Measurements from ENCODE around the gene PGAM1. TPM values are rescaled to one million over a fixed set of nuclear protein-coding genes. Genes with fewer than 3 reads are reported as not detected.

PGAM1 gene
- total and polyA plus RNA-seq, 2 experiments from 2014 or later = 204 to 254 TPM

DNA sequence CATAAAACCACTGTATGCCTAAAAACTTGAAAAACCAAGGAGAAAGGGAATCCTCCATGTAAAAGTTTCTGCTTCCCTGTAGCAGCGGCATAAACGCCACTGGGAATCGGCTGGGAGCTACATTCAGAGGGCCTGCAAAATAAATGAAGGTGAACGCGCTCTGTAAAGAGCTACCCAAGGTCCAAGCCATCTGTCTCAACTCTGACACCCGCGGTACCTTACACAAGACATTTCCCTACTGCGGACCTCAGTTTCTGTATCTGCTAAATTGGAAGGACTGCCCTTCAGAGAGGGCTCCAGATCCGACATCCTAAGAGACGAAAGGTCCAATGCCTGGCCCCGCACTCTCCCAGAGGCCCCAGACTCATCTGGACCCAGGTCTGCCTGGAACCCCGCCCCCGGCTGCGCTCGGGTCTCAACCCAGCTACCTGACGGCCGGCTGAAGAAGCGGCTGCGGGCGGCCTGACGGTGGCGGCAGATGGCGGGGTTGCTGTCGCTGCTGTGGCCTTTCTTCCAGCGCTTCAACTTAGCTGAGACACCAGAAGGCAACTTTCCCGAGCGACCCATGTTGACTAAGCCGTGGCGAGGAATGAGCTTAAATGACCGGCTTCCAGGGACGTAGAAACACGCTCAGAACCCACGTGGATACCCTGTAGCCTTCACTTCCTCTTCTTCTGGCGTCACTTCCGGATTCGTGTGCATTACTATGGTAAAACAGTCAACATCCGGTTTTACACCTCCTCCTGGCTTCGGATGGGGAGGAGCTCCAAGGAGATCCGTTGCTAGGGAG is 25.1 kb upstream of the PGAM1 start, which contains the start of gene RRP12:
TSS of gene RRP12 (minus strand) at position 676 of the 790 bp plus-strand sequence. CDS start at position 567, 109 bp downstream.
- H3K27ac ChIP-seq = peak within 1 kb of the TSS; percentile 78
- no peaks in the 10 kb centered on the region for H3K9me3 ChIP-seq (ENCODE audit: low read depth)
- H3K79me2 ChIP-seq = peaks cover 9% of the 10 kb centered on the region
- no peaks in the 10 kb centered on the region for H3K9me2 ChIP-seq (replicated peaks; ENCODE audit: insufficient read depth)
- H3K4me2 ChIP-seq = peak within 1 kb of the TSS; percentile 86
- H3K4me1 ChIP-seq (ENCODE audit: insufficient read depth) = no peaks in the 10 kb centered on the region
- peak within 1 kb of the TSS; percentile 60 for H3K4me3 ChIP-seq
- H2AFZ ChIP-seq = peak within 1 kb of the TSS; percentile 45
- 2% methylated on average over 39 of the region's 39 CpGs for WGBS (ENCODE audit: low lambda C conversion rate, missing lambda C conversion rate)
- no peaks in the 10 kb centered on the region for H3K27me3 ChIP-seq
- peak; percentile 96 for DNase-seq (ENCODE audit: low spot score)
- no peaks in the 10 kb centered on the region for H3K36me3 ChIP-seq (replicated peaks; ENCODE audit: insufficient read depth, low read depth)
- no peaks in the 10 kb centered on the region for H4K20me1 ChIP-seq (ENCODE audit: insufficient read depth, poor library complexity, severe bottlenecking)
- no peak for TF ChIP-seq EZH2 (IDR thresholded peaks at IDR 0.05; ENCODE audit: borderline replicate concordance)
- TF ChIP-seq, protein P1, sequence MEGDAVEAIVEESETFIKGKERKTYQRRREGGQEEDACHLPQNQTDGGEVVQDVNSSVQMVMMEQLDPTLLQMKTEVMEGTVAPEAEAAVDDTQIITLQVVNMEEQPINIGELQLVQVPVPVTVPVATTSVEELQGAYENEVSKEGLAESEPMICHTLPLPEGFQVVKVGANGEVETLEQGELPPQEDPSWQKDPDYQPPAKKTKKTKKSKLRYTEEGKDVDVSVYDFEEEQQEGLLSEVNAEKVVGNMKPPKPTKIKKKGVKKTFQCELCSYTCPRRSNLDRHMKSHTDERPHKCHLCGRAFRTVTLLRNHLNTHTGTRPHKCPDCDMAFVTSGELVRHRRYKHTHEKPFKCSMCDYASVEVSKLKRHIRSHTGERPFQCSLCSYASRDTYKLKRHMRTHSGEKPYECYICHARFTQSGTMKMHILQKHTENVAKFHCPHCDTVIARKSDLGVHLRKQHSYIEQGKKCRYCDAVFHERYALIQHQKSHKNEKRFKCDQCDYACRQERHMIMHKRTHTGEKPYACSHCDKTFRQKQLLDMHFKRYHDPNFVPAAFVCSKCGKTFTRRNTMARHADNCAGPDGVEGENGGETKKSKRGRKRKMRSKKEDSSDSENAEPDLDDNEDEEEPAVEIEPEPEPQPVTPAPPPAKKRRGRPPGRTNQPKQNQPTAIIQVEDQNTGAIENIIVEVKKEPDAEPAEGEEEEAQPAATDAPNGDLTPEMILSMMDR (IDR thresholded peaks at IDR 0.05; ENCODE audit: poor library complexity) = peak; percentile 13
- TF ChIP-seq EZH2phosphoT487 (IDR thresholded peaks at IDR 0.05; ENCODE audit: low read depth, severe bottlenecking, unreplicated experiment) = no peak

DNA sequence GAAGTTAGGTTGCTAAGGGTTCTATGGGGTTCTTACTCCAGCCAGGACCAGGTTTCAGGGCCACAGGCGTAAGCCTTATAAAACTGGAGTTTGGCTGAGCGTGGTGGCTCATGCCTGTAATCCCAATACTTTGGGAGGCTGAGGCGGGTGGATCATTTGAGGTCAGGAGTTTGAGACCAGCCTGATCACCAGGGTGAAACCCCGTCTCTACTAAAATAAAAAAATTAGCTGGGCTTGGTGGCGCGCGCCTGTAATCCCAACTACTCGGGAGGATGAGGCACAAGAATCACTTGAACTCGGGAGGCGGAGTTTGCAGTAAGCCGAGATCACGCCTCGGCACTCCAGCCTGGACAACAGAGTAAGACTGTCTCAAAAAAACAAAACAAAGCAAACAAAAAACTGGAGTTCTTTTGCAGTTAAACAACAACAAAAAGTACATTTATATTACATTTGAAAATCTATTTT is 24.5 kb upstream of the PGAM1 start:
- peaks cover 9% of the 10 kb centered on the region for H3K79me2 ChIP-seq
- H3K4me3 ChIP-seq = no peak overlapping the region
- DNase-seq (ENCODE audit: low spot score) = no peak
- H3K9me3 ChIP-seq (ENCODE audit: low read depth) = no peaks in the 10 kb centered on the region
- no peaks in the 10 kb centered on the region for H3K27me3 ChIP-seq
- no peaks in the 10 kb centered on the region for H3K4me1 ChIP-seq (ENCODE audit: insufficient read depth)
- H3K4me2 ChIP-seq = peak overlapping the region; percentile 48
- H2AFZ ChIP-seq = peak overlapping the region; percentile 35
- H3K36me3 ChIP-seq (replicated peaks; ENCODE audit: insufficient read depth, low read depth) = no peaks in the 10 kb centered on the region
- no peaks in the 10 kb centered on the region for H3K9me2 ChIP-seq (replicated peaks; ENCODE audit: insufficient read depth)
- TF ChIP-seq EZH2phosphoT487 (IDR thresholded peaks at IDR 0.05; ENCODE audit: low read depth, severe bottlenecking, unreplicated experiment) (no peak), EZH2 (IDR thresholded peaks at IDR 0.05; ENCODE audit: borderline replicate concordance) (no peak)
- TF ChIP-seq, protein P1 (IDR thresholded peaks at IDR 0.05; ENCODE audit: poor library complexity) = no peak
- H3K27ac ChIP-seq = peak overlapping the region; percentile 23
- 72% methylated on average over 13 of the region's 13 CpGs for WGBS (ENCODE audit: low lambda C conversion rate, missing lambda C conversion rate)
- no peaks in the 10 kb centered on the region for H4K20me1 ChIP-seq (ENCODE audit: insufficient read depth, poor library complexity, severe bottlenecking)

DNA sequence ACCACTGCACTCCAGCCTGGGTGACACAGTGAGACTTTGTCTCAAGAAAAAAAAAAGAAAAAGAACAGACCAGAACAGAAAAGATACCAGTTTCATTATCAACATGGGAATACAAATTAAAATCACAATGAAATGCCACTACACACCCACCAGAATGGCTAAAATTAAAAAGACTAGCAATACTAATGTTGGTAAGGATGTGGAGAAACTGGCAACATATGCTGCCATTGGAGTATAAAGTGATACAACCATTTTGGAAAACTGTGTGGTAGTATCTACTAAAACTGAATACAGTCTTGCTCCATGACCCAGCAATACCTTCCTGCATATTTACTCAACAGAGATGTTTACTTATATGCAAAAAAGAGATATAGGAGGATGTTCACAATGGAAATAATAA is 21.9 kb upstream of the PGAM1 start:
- H3K36me3 ChIP-seq (replicated peaks; ENCODE audit: insufficient read depth, low read depth) = no peaks in the 10 kb centered on the region
- no peaks in the 10 kb centered on the region for H3K4me1 ChIP-seq (ENCODE audit: insufficient read depth)
- TF ChIP-seq EZH2 (IDR thresholded peaks at IDR 0.05; ENCODE audit: borderline replicate concordance) (no peak), EZH2phosphoT487 (IDR thresholded peaks at IDR 0.05; ENCODE audit: low read depth, severe bottlenecking, unreplicated experiment) (no peak)
- TF ChIP-seq, protein P1 (IDR thresholded peaks at IDR 0.05; ENCODE audit: poor library complexity) = no peak
- no peak overlapping the region for H2AFZ ChIP-seq
- no peaks in the 10 kb centered on the region for H3K27me3 ChIP-seq
- H3K27ac ChIP-seq = no peak overlapping the region
- H3K9me3 ChIP-seq (ENCODE audit: low read depth) = no peaks in the 10 kb centered on the region
- no peaks in the 10 kb centered on the region for H3K9me2 ChIP-seq (replicated peaks; ENCODE audit: insufficient read depth)
- H3K4me3 ChIP-seq = no peak overlapping the region
- H3K4me2 ChIP-seq = no peak overlapping the region
- no peaks in the 10 kb centered on the region for H4K20me1 ChIP-seq (ENCODE audit: insufficient read depth, poor library complexity, severe bottlenecking)
- DNase-seq (ENCODE audit: low spot score) = no peak
- H3K79me2 ChIP-seq = peaks cover 3% of the 10 kb centered on the region
